ENCODE measurements around the gene TKTL1. TPM values are rescaled to one million over a fixed set of nuclear protein-coding genes. Genes with fewer than 3 reads are reported as not detected.
"Not testable (repeated sequence)": the region's sequence is repeated elsewhere in the genome, so short reads cannot be mapped to it uniquely, and the experiment has no call there.

The TKTL1 gene
- total RNA-seq, 4 donors from 2014 or later, result not detected

DNA sequence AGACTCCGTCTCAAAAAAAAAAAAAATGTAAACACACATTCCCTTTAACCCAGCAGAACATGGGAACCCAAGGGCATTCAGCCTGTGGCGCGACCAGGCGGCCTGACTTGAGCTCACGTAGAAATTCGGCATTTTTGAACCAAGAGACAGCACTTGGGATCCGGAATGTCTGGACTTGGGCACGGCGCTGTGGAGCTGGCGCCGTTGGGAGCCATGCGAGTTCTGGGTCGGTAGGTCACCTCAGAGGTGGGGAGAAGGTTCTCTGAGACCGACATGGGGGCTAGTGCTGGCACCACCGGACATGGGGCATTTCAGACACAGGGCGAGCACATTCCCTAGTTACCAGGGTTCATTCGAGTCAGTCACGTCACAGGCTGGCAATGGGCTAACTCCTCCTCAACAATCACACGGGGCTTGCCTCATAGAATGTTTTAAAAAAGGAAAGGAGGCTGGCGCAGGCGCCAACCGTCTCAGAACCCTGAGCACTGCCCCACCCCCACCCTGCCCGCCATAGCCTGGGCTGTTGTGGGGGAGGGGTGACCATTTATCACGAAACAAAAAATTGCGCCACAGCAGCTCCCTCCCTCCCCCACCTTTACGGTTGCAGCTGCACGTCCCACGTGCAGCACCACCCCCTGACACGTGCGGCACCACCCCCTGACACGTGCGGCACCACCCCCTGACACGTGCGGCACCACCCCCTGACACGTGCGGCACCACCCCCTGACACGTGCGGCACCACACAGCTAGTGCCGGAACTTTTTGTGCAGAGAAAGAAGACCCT is 612 bp upstream of the TKTL1 start, which contains the start of gene TEX28:
Gene TEX28 (minus strand): TSS at position 334 of the 784 bp plus-strand sequence. CDS start 3,007 bp downstream, outside the sequence.
- DNase-seq, result no peak
- no peaks in the 10 kb centered on the region for H3K36me3 ChIP-seq
- no peaks in the 10 kb centered on the region for H3K4me1 ChIP-seq
- TF ChIP-seq, protein P1, sequence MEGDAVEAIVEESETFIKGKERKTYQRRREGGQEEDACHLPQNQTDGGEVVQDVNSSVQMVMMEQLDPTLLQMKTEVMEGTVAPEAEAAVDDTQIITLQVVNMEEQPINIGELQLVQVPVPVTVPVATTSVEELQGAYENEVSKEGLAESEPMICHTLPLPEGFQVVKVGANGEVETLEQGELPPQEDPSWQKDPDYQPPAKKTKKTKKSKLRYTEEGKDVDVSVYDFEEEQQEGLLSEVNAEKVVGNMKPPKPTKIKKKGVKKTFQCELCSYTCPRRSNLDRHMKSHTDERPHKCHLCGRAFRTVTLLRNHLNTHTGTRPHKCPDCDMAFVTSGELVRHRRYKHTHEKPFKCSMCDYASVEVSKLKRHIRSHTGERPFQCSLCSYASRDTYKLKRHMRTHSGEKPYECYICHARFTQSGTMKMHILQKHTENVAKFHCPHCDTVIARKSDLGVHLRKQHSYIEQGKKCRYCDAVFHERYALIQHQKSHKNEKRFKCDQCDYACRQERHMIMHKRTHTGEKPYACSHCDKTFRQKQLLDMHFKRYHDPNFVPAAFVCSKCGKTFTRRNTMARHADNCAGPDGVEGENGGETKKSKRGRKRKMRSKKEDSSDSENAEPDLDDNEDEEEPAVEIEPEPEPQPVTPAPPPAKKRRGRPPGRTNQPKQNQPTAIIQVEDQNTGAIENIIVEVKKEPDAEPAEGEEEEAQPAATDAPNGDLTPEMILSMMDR (IDR thresholded peaks at IDR 0.05), result no peak
- no peak for TF ChIP-seq POLR2A (IDR thresholded peaks at IDR 0.05)
- H3K4me3 ChIP-seq, result no peak within 1 kb of the TSS
- H3K27ac ChIP-seq, result no peak within 1 kb of the TSS
- peaks cover 0 to 3% (median 0%) of the 10 kb centered on the region in 4 donors for H3K9me3 ChIP-seq
- no peaks in the 10 kb centered on the region for H3K27me3 ChIP-seq

DNA sequence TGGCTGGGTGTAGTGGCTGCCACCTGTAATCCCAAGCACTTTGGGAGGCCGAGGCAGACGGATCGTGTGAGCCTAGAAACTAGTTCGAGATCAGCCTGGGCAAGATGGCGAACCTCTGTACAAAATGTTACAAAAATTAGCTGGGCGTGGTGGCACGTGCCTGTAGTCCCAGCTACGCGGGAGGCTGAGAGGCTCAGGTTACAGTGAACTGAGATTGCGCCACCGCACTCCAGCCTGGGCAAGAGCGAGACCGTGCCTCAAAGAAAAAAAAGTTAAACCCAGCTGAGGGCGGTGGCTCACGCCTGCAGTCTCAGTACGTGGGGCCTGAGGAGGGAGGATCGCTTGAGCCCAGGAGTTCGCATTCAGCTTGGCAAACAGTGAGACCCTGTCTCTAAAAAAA is 1.1 kb downstream of the TKTL1 start:
- H3K4me1 ChIP-seq, result no peaks in the 10 kb centered on the region
- no peaks in the 10 kb centered on the region for H3K36me3 ChIP-seq
- H3K9me3 ChIP-seq, result peaks cover 0 to 3% (median 0%) of the 10 kb centered on the region in 4 donors
- no peak overlapping the region for H3K27ac ChIP-seq
- H3K4me3 ChIP-seq, result no peak overlapping the region
- H3K27me3 ChIP-seq, result no peaks in the 10 kb centered on the region
- no peak for TF ChIP-seq POLR2A (IDR thresholded peaks at IDR 0.05)
- TF ChIP-seq, protein P1 (IDR thresholded peaks at IDR 0.05), result no peak
- DNase-seq, result no peak

DNA sequence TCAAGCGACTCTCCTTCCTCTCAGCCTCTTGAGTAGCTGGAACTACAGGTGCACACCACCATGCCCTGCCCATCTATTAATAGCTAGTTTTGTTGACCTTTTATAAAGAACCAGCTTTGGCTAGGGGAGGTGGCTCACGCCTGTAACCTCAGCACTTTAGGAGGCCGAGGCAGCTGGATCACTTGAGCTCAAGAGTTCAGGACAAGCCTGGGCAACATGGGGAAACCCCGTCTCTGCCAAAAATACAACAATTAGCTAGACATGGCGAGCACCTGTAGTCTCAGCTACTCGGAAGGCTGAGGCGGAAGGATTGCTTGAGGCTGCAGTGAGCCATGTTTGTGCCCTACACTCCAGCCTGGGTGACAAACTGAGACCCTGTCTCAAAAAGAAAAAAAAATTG is 2.7 kb downstream of the TKTL1 start:
- Histone ChIP-seq H3K27ac (no peak overlapping the region), H3K27me3 (no peaks in the 10 kb centered on the region), H3K4me1 (no peaks in the 10 kb centered on the region), H3K36me3 (no peaks in the 10 kb centered on the region), H3K9me3 (peaks cover 0 to 3% (median 0%) of the 10 kb centered on the region in 4 donors), H3K4me3 (no peak overlapping the region)
- peak in 2 of 3 donors; percentile 38 to 54 for DNase-seq
- no peak for TF ChIP-seq POLR2A (IDR thresholded peaks at IDR 0.05)
- TF ChIP-seq, protein P1 (IDR thresholded peaks at IDR 0.05), result no peak

DNA sequence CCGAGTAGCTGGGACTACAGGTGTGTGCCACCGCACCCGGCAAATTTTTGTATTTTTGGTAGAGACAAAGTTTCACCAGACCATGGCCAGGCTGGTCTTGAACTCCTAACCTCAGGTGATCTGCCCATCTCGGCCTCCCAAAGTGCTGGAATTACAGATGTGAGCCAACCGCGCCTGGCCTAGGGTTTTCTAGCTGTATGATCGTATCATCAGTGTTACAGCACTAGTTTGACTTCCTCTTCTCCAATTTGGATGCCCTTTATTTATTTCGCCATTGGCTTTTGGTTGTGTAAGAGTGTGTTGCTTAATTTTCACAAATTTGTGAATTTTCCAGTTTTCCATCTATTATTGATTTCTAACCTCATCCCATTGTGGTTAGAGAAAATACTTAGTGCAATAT is 5.2 kb downstream of the TKTL1 start:
- TF ChIP-seq POLR2A (IDR thresholded peaks at IDR 0.05), result no peak
- TF ChIP-seq, protein P1 (IDR thresholded peaks at IDR 0.05), result no peak

DNA sequence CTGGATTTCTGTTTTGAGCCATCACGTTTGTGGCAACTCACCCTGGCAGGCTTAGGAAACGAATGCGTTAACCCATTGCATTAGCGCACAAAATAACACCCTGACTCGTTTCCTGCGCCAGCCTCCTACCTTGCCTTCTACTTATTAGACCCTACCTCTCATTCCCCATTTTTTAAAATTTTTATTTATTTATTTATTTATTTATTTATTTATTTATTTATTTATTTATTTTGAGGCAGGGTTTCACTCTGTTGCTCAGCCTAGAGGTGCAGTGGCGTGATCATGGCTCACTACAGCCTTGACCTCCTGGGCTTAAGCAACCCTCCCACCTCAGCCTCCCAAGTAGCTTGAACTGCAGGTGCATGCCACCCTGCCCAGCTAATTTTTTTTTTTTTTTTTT is 7.4 kb downstream of the TKTL1 start:
- H3K27ac ChIP-seq, H3K27me3 ChIP-seq, H3K4me1 ChIP-seq, DNase-seq, H3K36me3 ChIP-seq, H3K9me3 ChIP-seq, H3K4me3 ChIP-seq: not testable (repeated sequence)

More for the DNA sequence above, 5.2 kb downstream of the TKTL1 start:
- Histone ChIP-seq H3K36me3 (no peaks in the 10 kb centered on the region), H3K9me3 (peaks cover 0 to 3% (median 0%) of the 10 kb centered on the region in 4 donors), H3K27me3 (no peaks in the 10 kb centered on the region), H3K4me3 (no peak overlapping the region), H3K27ac (no peak overlapping the region), H3K4me1 (no peaks in the 10 kb centered on the region)
- no peak for DNase-seq

DNA sequence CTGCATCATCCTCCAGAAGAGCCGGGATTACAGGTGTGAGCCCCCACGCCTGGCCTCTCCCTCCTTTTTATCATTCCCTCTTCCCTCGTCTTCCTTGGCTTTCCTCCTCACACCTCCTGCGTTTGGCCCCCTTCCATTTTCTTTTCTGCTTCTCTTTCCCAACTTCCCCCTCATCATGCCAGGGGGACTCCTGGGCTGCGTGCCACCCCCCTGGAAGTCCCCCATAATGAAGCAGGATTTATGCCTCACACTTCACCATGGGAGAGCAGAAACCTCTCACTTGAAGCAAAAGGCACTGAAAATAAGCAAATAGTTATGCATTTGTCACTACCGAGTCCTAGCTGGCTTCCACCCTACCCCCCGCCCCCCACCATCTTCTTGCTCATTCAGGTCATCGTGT is 7.9 kb downstream of the TKTL1 start:
- Histone ChIP-seq H3K9me3 (no peaks in the 10 kb centered on the region), H3K36me3 (no peaks in the 10 kb centered on the region), H3K27ac (no peak overlapping the region), H3K27me3 (no peaks in the 10 kb centered on the region), H3K4me3 (no peak overlapping the region), H3K4me1 (no peaks in the 10 kb centered on the region)
- TF ChIP-seq, protein P1 (IDR thresholded peaks at IDR 0.05), result no peak
- TF ChIP-seq POLR2A (IDR thresholded peaks at IDR 0.05), result no peak
- no peak for DNase-seq

Data from Peyer's patch (tissue), 4 donors.